Left hindlimb (tissue), 1 donor: ENCODE results near the gene CPA5.

Experiments
- DNase-seq: peaks from one replicate; pipeline ENCODE4 v3.0.0-alpha.2; 2018

Gene CPA5

GRCh38 chr7:130397758-130398073 is 53.1 kb downstream of the CPA5 start:
- no peak for DNase-seq

GRCh38 chr7:130398526-130399090 is 54.0 kb downstream of the CPA5 start:
- DNase-seq: no peak

DNA sequence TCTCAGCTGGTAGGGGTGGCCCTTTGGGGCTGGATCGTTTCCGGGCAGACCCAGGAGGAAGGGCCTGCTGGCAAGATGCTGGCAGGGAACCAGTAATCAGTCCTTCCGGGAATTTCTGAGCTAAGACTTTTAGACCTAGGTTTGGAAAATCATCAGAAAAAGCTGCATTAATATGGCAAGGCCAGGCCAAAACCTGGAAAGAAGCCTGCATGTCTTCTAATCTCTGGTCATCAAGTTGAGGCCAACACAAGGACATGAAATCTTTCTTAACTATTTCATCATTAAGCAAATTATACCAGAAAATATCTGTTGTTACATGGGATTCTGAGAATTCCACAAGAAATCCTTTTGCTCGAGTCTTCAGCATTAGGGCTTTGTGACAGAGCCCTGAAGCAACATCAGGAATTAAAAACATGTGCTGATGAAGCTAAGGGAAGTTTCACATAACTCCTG is 55.5 kb downstream of the CPA5 start:
- DNase-seq: no peak

- DNase-seq: no peak
These were observed 56.5 kb downstream of the CPA5 start for GRCh38 chr7:130401101-130401500.

GRCh38 chr7:130401578-130401977 is 57.0 kb downstream of the CPA5 start:
- no peak for DNase-seq

GRCh38 chr7:130405003-130405402 is 60.4 kb downstream of the CPA5 start:
- DNase-seq: no peak

DNA sequence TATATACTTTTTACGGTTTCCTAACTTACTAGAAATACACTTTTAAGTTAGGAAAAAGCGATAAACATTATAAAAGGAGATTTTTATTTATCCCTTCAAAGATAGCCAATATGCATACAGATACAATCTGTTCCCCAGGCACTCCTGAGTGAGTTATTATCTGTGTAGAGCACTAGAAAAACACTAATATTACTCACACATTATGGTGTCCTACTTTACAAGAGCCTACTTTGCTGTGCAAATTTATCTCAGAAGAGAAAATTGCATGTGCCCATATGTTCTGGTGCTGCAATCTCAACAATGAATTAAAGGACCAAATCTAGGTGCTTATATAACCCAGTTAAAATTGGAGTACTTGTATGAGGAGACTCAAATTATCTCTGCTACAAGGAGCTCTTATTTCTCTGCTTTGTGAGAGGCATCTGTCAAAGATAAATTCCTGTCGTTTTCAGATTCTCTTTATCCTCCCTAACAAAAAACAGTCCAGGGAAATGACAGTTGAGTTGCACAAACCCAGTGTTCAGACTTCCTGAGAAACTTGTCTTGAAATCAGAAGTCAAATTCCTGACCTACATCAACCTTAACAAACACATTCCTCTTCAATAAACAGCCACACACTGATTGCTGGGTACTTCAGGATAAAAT is 64.6 kb downstream of the CPA5 start:
- DNase-seq: no peak

DNA sequence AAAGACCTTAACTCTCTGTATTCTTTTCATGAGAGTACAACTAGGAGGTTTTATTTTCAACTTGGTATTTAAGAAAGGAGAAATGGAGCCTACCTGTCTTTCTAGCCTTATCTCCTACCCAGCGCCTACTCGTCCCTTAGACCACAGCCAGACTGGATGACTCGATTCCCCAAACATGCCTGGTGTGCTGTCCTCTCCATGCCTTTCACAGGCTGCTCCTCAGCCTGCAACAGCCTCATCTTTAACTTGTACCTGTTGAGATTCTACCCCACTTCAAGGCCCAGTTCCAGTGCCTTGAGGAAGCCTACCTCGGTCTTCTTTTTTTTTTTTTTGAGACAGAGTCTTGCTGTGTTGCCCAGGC is 65.1 kb downstream of the CPA5 start:
- no peak for DNase-seq

- DNase-seq: no peak
These were observed 66.4 kb downstream of the CPA5 start for GRCh38 chr7:130410868-130411541.

DNA sequence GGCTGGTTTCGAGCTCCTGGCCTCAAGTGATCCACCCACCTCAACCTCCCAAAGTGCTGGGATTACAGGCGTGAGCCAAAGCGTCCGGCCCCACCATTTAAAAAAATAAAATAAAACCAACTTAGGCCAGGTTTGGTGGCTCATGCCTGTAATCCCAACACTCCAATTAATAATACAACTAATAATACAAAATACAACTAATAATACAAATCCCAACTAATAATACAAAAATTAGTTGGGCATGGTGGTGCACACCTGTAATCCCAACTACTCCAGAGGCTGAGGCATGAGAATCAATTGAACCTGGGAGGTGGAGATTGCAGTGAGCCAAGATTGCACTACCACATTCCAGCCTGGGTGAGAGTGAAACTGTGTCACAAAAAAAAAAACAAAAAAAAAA is 68.6 kb downstream of the CPA5 start:
- DNase-seq: no peak

- no peak for DNase-seq
These were observed 70.4 kb downstream of the CPA5 start for GRCh38 chr7:130415006-130415405.

GRCh38 chr7:130417213-130417612 is 72.6 kb downstream of the CPA5 start:
- no peak for DNase-seq

DNA sequence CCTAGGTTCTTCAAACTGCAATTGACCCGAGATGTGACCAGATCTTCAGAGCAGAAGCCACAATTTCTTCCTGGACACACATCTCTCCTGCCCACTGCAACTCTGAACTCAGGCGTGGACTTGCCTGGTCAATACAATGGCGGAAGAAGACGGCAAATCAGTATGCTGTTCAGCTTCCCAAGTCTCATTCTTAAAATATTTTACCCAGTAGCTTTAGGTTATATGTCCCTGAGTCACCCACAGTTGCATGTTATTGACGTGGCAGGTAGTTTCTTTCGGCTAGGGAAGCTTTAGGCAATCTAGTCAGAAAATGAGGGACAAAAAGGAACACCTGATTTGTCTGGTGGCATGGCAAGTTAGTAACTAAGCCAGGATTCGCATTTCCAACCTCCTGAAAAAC is 73.7 kb downstream of the CPA5 start:
- DNase-seq: no peak
